Omental fat pad (tissue), 4 donors: ENCODE measurements around the gene SUPT4H1. TPM values are rescaled to one million over a fixed set of nuclear protein-coding genes. Genes with fewer than 3 reads are reported as not detected.

ENCODE experiments used
- ATAC-seq: fragments of 150-250 bp; one replicate; pipeline ENCODE4 v1.9.1; 2016; ENCODE audit warnings: mild to moderate bottlenecking, moderate library complexity; ENCODE audit not compliant: low FRiP score
- DNase-seq: peaks from one replicate; pipeline ENCODE4 v3.0.0-alpha.2; 2019; ENCODE audit warnings: low spot score
- CTCF ChIP-seq, 3 donors: fragments of 450-650 bp; IDR thresholded peaks; one replicate each; pipeline ENCODE4 v1.5.1; 2016 to 2017; ENCODE audit warnings: antibody characterized with exemption in 3 of 3, mild to moderate bottlenecking in 3 of 3, moderate library complexity in 2 of 3
- total RNA-seq, 4 donors: library from RNA; depleted of rRNA; stranded (reverse); fragments of >200 nt; gene quantifications; one replicate each; pipeline ENCODE4 v1.1.0, GENCODE V29; 2016

The SUPT4H1 gene
- total RNA-seq, 4 donors from 2014 or later = 42.1 to 49.2 (median 47.3) TPM

GRCh38 chr17:58315281-58315711 lies 36.7 kb downstream of the SUPT4H1 start:
- TF ChIP-seq CTCF (IDR thresholded peaks at IDR 0.05) = no peak
- DNase-seq (peak; percentile 7), ATAC-seq (no peak)

GRCh38 chr17:58314706-58315015 lies 37.3 kb downstream of the SUPT4H1 start:
- ATAC-seq (no peak), DNase-seq (no peak)
- no peak for TF ChIP-seq CTCF (IDR thresholded peaks at IDR 0.05)

- no peak for TF ChIP-seq CTCF (IDR thresholded peaks at IDR 0.05)
- peak; percentile 18 for DNase-seq
- no peak for ATAC-seq
Measured at GRCh38 chr17:58313815-58314705, 37.9 kb downstream of the SUPT4H1 start.

- TF ChIP-seq CTCF (IDR thresholded peaks at IDR 0.05) = no peak
- DNase-seq (no peak), ATAC-seq (no peak)
Measured at GRCh38 chr17:58312829-58313228, 39.2 kb downstream of the SUPT4H1 start.

- DNase-seq (peak; percentile 13), ATAC-seq (no peak)
- no peak for TF ChIP-seq CTCF (IDR thresholded peaks at IDR 0.05)
Measured at GRCh38 chr17:58312021-58312630, 39.9 kb downstream of the SUPT4H1 start.

- ATAC-seq (no peak), DNase-seq (no peak)
- TF ChIP-seq CTCF (IDR thresholded peaks at IDR 0.05) = no peak
Measured at GRCh38 chr17:58311429-58311894, 40.5 kb downstream of the SUPT4H1 start.
